B cell (primary cell): Measurements from ENCODE around the gene STH. TPM values are rescaled to one million over a fixed set of nuclear protein-coding genes. Genes with fewer than 3 reads are reported as not detected.

Source experiments
- ATAC-seq: fragments of 200-7000 bp; cut with Tn5 transposase; one replicate; pipeline ENCODE4 v1.10.0; 2021; ENCODE audit warnings: low read depth, mild to moderate bottlenecking, moderate number of reproducible peaks, moderate library complexity
- CTCF ChIA-PET: fragments of 350-600 bp; sonication (Branson Sonifier 250); formaldehyde crosslinking; loops from one replicate; lab custom pipeline; 2021; ENCODE audit warnings: antibody characterized with exemption, inconsistent platforms; lab: Charles Lee
- POLR2A ChIA-PET: fragments of 350-600 bp; sonication (Branson Sonifier 250); formaldehyde crosslinking; loops from one replicate; lab custom pipeline; 2021; ENCODE audit warnings: antibody characterized with exemption; lab: Charles Lee
- DNase-seq: peaks from one replicate; pipeline ENCODE4 v3.0.0; 2013
- H2AFZ ChIP-seq: 2 replicates; pipeline ENCODE4 v1.6.1; 2012; ENCODE audit warnings: mild to moderate bottlenecking, low read depth, low read length; ENCODE audit not compliant: insufficient read depth, poor library complexity, severe bottlenecking
- H3K27ac ChIP-seq, 2 donors: 1 replicate in 1 of 2; 2 replicates in 1 of 2; pipeline ENCODE4 v1.5.1; 2012 to 2013; ENCODE audit warnings: low read length in 2 of 2, mild to moderate bottlenecking in 2 of 2, moderate library complexity in 1 of 2
- H3K27me3 ChIP-seq, 4 experiments: fragments of 200-600 bp in 1 of 4; sonication (generic) in 1 of 4; replicated peaks in 1 of 4; 1 replicate in 2 of 4; 2 replicates in 2 of 4; pipeline versions ENCODE4 v1.6.1 to v1.7.0; 2013 to 2016; ENCODE audit warnings: low read length in 3 of 4, mild to moderate bottlenecking in 2 of 4, mixed read lengths in 1 of 4, moderate library complexity in 1 of 4; ENCODE audit not compliant: insufficient read depth in 4 of 4, control insufficient read depth in 3 of 4; ENCODE audit errors: control extremely low read depth in 1 of 4
- H3K36me3 ChIP-seq, 2 experiments: replicated peaks in 1 of 2; 1 replicate in 1 of 2; 2 replicates in 1 of 2; pipeline versions ENCODE4 v1.6.1 to v1.7.1; 2013; ENCODE audit warnings: low read length in 1 of 2; ENCODE audit not compliant: insufficient read depth in 2 of 2, control insufficient read depth in 1 of 2; ENCODE audit errors: control extremely low read depth in 1 of 2, extremely low read depth in 1 of 2
- H3K4me1 ChIP-seq, 2 donors: fragments of 200-600 bp in 1 of 2; sonication (generic) in 1 of 2; 1 replicate in 1 of 2; 2 replicates in 1 of 2; pipeline versions ENCODE4 v1.5.1 to v1.6.1; 2013 to 2017; ENCODE audit warnings: low read length in 2 of 2; ENCODE audit not compliant: control insufficient read depth in 2 of 2, insufficient read depth in 2 of 2
- H3K4me2 ChIP-seq: replicated peaks from 2 replicates; pipeline ENCODE3; 2012; ENCODE audit warnings: mild to moderate bottlenecking, low read depth, low read length; ENCODE audit not compliant: poor library complexity, severe bottlenecking
- H3K4me3 ChIP-seq, 5 experiments: fragments of 200-600 bp in 1 of 5; sonication (generic) in 1 of 5; 1 replicate in 3 of 5; 2 replicates in 2 of 5; pipeline versions ENCODE4 v1.5.1 to v1.7.0; 2011 to 2016; ENCODE audit warnings: low read length in 4 of 5, mild to moderate bottlenecking in 4 of 5, low read depth in 2 of 5, control low read depth in 1 of 5, moderate library complexity in 1 of 5; ENCODE audit not compliant: insufficient read depth in 1 of 5; ENCODE audit errors: control extremely low read depth in 1 of 5, extremely low read depth in 1 of 5
- H3K79me2 ChIP-seq: fragments of 200-600 bp; sonication (generic); one replicate; pipeline ENCODE4 v1.6.0; 2016; ENCODE audit warnings: low read length; ENCODE audit not compliant: control insufficient read depth, insufficient read depth
- H3K9ac ChIP-seq: fragments of 200-600 bp; sonication (generic); 2 replicates; pipeline ENCODE4 v1.6.1; 2017; ENCODE audit warnings: mild to moderate bottlenecking, low read length, moderate library complexity
- H3K9me3 ChIP-seq, 3 donors: one replicate each; pipeline versions ENCODE4 v1.6.1 to v1.7.1; 2013; ENCODE audit warnings: low read length in 2 of 3; ENCODE audit not compliant: control insufficient read depth in 2 of 3, insufficient read depth in 1 of 3; ENCODE audit errors: control extremely low read depth in 1 of 3
- H4K20me1 ChIP-seq: 2 replicates; pipeline ENCODE4 v1.6.0; 2012; ENCODE audit warnings: mild to moderate bottlenecking, low read length; ENCODE audit not compliant: insufficient read depth, control insufficient read depth, poor library complexity, severe bottlenecking
- H3K27ac Mint-ChIP-seq: one replicate; pipeline ENCODE4 v1.8.0; 2021; ENCODE audit warnings: mixed read lengths
- H3K27me3 Mint-ChIP-seq: one replicate; pipeline ENCODE4 v1.8.0; 2021; ENCODE audit warnings: mixed read lengths
- H3K4me1 Mint-ChIP-seq: one replicate; pipeline ENCODE4 v1.8.0; 2021; ENCODE audit warnings: mixed read lengths
- H3K4me3 Mint-ChIP-seq: one replicate; pipeline ENCODE4 v1.8.0; 2021; ENCODE audit warnings: mixed read lengths
- H3K9me3 Mint-ChIP-seq: one replicate; pipeline ENCODE4 v1.8.0; 2022; ENCODE audit warnings: mixed read lengths; ENCODE audit not compliant: insufficient read depth
- EZH2 ChIP-seq: IDR thresholded peaks from 2 replicates; pipeline ENCODE4 v1.6.1; 2012; ENCODE audit warnings: borderline replicate concordance, low read depth, mild to moderate bottlenecking, moderate library complexity, low read length; ENCODE audit not compliant: insufficient read depth, poor library complexity, severe bottlenecking
- WGBS: methylation state at CpG from one replicate; pipeline ENCODE4 v1.1.5; 2013; ENCODE audit warnings: missing lambda C conversion rate; ENCODE audit not compliant: insufficient coverage; 5-methylcytosine and 5-hydroxymethylcytosine counted together
- intact Hi-C: fragments of 100-400 bp; cut with micrococcal nuclease; formaldehyde crosslinking; loops from one replicate; pipeline ENCODE4 v1.10.0; 2022
- polyA plus RNA-seq: library from polyadenylated mRNA; depleted of rRNA; stranded (reverse); fragments of >200 nt; gene quantifications from 2 replicates; pipeline ENCODE4 v1.2.3, GENCODE V29; 2012
- total RNA-seq, 2 donors: library from RNA; stranded (reverse); fragments of 120-200 nt in 1 of 2; gene quantifications; 1 replicate in 1 of 2; 2 replicates in 1 of 2; pipeline versions ENCODE4 v1.2.3 to v1.2.4, GENCODE V29; 2013 to 2022
- TF ChIP-seq, protein P1 (sequence below): fragments of 200-600 bp; IDR thresholded peaks from one replicate; pipeline ENCODE4 v1.8.0; 2022; ENCODE audit warnings: antibody characterized with exemption, mild to moderate bottlenecking

The STH gene
- total and polyA plus RNA-seq, 2 donors (not counting 1 experiment from before 2014, with no cell fraction given), result not detected

DNA sequence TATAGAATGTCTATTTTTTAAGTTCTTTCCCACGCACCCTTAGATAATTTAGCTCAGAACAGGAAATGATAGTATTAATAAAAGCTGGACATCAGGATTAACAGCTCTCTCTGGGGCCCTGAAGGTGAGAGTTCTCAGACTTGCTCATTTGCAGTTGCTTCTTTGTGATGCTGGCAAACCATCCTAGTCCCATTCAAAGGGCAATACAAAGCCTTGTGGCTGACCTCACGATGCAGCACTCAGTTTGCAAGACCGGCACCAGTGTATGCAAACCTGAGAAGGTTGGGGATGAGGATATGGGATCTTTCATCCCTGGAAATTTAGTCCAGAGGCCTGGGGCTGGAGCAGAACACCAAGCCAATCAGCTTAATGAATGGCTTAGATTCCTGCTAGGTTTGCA lies 29.3 kb downstream of the STH start:
- ChIA-PET CTCF (interaction anchor here (1.0 to 6.2 kb wide), 6 partner anchors 8 to 186 kb away, joined by 3 to 43 read pairs (median 8); no protein-coding TSS in a partner anchor), POLR2A (interaction anchor here (1.7 kb wide), 1 partner anchor 8 kb away, joined by 9 read pairs; no protein-coding TSS in a partner anchor)
- Histone ChIP-seq H3K9ac (peak overlapping the region; percentile 27), H3K36me3 (peaks cover 6 to 30% of the 10 kb centered on the region in 2 experiments), H3K9me3 (peaks cover 0 to 3% (median 2%) of the 10 kb centered on the region in 3 donors), H2AFZ (no peak overlapping the region), H3K4me2 (peak overlapping the region; percentile 28), H3K27ac (peak overlapping the region in 1 of 2 donors; percentile 69), H3K4me3 (no peak overlapping the region), H3K4me1 (peaks cover 49 to 59% of the 10 kb centered on the region in 2 donors), H4K20me1 (no peaks in the 10 kb centered on the region), H3K27me3 (no peaks in the 10 kb centered on the region), H3K79me2 (no peaks in the 10 kb centered on the region)
- H3K27ac Mint-ChIP-seq, result peak overlapping the region; percentile 81
- H3K9me3 Mint-ChIP-seq, result no peaks in the 10 kb centered on the region
- H3K27me3 Mint-ChIP-seq, result no peaks in the 10 kb centered on the region
- ATAC-seq (no peak), DNase-seq (no peak)
- no peak overlapping the region for H3K4me3 Mint-ChIP-seq
- peaks cover 53% of the 10 kb centered on the region for H3K4me1 Mint-ChIP-seq
- 92% methylated on average over 2 of the region's 3 CpGs for WGBS
- TF ChIP-seq, protein P1, sequence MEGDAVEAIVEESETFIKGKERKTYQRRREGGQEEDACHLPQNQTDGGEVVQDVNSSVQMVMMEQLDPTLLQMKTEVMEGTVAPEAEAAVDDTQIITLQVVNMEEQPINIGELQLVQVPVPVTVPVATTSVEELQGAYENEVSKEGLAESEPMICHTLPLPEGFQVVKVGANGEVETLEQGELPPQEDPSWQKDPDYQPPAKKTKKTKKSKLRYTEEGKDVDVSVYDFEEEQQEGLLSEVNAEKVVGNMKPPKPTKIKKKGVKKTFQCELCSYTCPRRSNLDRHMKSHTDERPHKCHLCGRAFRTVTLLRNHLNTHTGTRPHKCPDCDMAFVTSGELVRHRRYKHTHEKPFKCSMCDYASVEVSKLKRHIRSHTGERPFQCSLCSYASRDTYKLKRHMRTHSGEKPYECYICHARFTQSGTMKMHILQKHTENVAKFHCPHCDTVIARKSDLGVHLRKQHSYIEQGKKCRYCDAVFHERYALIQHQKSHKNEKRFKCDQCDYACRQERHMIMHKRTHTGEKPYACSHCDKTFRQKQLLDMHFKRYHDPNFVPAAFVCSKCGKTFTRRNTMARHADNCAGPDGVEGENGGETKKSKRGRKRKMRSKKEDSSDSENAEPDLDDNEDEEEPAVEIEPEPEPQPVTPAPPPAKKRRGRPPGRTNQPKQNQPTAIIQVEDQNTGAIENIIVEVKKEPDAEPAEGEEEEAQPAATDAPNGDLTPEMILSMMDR, result no peak
- no peak for TF ChIP-seq EZH2
- intact Hi-C loops, result no loop called here

DNA sequence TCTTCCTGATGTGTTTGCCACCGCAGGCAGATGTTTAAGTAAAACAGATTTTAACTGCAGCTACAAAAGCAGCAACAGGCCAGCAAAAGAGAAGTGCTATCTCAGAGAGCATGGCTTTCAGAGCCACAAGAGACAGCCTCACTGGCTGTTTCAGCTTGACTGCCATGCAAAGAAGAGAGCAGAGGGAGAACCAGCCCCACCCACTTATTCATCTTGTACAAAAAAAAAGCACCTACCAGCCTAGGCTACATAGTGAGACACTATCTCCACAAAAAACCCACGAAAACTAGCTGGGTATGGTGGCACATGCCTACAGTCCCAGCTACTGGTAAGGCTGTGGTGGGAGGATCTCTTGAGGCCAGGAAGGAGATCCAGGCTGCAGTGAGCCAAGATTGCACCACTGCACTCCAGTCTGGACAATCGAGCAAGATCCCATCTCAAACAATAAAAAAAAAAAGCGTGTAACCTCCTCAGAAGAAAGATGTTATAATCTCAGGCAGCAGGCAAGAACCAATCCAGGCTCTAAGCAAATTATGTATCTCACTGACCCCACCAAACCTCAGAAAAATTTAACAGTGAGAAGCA lies 30.0 kb downstream of the STH start:
- Histone ChIP-seq H4K20me1 (no peaks in the 10 kb centered on the region), H3K27ac (peak overlapping the region; percentile 19 to 69), H3K4me3 (no peak overlapping the region), H3K36me3 (peaks cover 6 to 37% of the 10 kb centered on the region in 2 experiments), H2AFZ (no peak overlapping the region), H3K4me2 (peak overlapping the region; percentile 28), H3K79me2 (no peaks in the 10 kb centered on the region), H3K4me1 (peaks cover 49 to 59% of the 10 kb centered on the region in 2 donors), H3K9me3 (peaks cover 0 to 3% (median 2%) of the 10 kb centered on the region in 3 donors), H3K9ac (peak overlapping the region; percentile 27), H3K27me3 (no peaks in the 10 kb centered on the region)
- POLR2A ChIA-PET, result interaction anchor here (1.7 kb wide), 1 partner anchor 9 kb away, joined by 9 read pairs; no protein-coding TSS in a partner anchor
- TF ChIP-seq, protein P1, result no peak
- no peak for TF ChIP-seq EZH2
- Mint-ChIP-seq H3K4me1 (peaks cover 49% of the 10 kb centered on the region), H3K4me3 (peak overlapping the region; percentile 12), H3K27ac (peak overlapping the region; percentile 81), H3K27me3 (no peaks in the 10 kb centered on the region), H3K9me3 (no peaks in the 10 kb centered on the region)
- WGBS, result 70% methylated on average over 2 of the region's 4 CpGs
- DNase-seq, result peak; percentile 68
- intact Hi-C loops, result no loop called here
- CTCF ChIA-PET, result interaction anchor here (1.0 to 6.2 kb wide), 5 partner anchors 8 to 26 kb away, joined by 3 to 43 read pairs (median 11); no protein-coding TSS in a partner anchor
- ATAC-seq, result peak; percentile 76
